Mammary epithelial cell (primary cell): ENCODE results near the gene C3orf38.

Experiments used
- CTCF ChIP-seq, 2 donors: IDR thresholded peaks in 1 of 2; conservative IDR thresholded peaks in 1 of 2; 2 replicates each; pipeline ENCODE4 v1.5.1; 2011 to 2012; ENCODE audit warnings: inconsistent platforms in 2 of 2, low read length in 2 of 2, mild to moderate bottlenecking in 2 of 2, control low read depth in 1 of 2, low read depth in 1 of 2; ENCODE audit not compliant: insufficient read depth in 1 of 2; ENCODE audit errors: extremely low read depth in 1 of 2
- EZH2 ChIP-seq: IDR thresholded peaks from 2 replicates; pipeline ENCODE4 v1.6.1; 2012; ENCODE audit warnings: low read length, inconsistent platforms, borderline replicate concordance

GRCh38 chr3:88168171-88168570 lies 18.4 kb downstream of the C3orf38 start:
- TF ChIP-seq CTCF (conservative IDR thresholded peaks at IDR 0.05 in 1 of 2, IDR thresholded peaks at IDR 0.05 in 1 of 2; ENCODE audit: extremely low read depth in 1 of 2, insufficient read depth in 1 of 2, low read depth in 1 of 2, low read length in 2 of 2) (no peak), EZH2 (no peak)
